Measurements from ENCODE around the gene EVL. TPM values are rescaled to one million over a fixed set of nuclear protein-coding genes. Genes with fewer than 3 reads are reported as not detected.

Gene EVL
- total RNA-seq, 1 experiment from 2014 or later, result 82.9 TPM

DNA sequence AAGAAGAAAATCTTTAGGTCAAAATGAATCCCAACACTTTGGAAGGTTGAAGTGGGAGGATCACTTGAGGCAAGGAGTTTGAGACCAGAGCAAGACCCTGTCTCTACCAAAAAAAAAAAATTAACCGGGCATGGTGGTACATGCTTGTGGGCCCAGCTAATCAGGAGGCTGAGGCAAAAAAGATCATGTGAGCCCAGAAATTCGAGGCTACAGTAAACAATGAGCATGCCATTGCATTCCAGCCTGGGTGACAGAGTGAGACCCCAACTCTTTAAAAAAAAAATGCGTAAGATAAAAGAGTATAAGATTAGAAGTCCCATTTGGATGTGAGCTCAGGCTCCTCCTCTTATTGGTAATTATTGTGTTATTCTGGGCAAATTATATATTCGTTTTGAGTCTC, 30.8 kb upstream of the EVL start:
- Histone ChIP-seq H3K4me1 (ENCODE audit: insufficient read depth, low read length, poor library complexity, severe bottlenecking) (peaks cover 37% of the 10 kb centered on the region), H3K27ac (ENCODE audit: low read depth, low read length, poor library complexity, severe bottlenecking) (no peak overlapping the region), H3K36me3 (ENCODE audit: insufficient read depth, low read length, poor library complexity, severe bottlenecking) (no peaks in the 10 kb centered on the region), H3K27me3 (replicated peaks; ENCODE audit: insufficient read depth, low read depth, low read length, poor library complexity) (no peaks in the 10 kb centered on the region), H3K9me3 (ENCODE audit: low read depth, low read length, poor library complexity, severe bottlenecking) (no peaks in the 10 kb centered on the region), H3K4me3 (ENCODE audit: low read depth, low read length, poor library complexity, severe bottlenecking) (no peak overlapping the region)
- DNase-seq (ENCODE audit: low spot score), result no peak
- BruUV-seq (replicated peaks), result no TSS peak
- intact Hi-C loops (cut with micrococcal nuclease; ENCODE audit: unreplicated experiment), result no loop called here
- ChIA-PET CTCF (no interaction called here), POLR2A (ENCODE audit: low non-redundant PET) (no interaction called here)
- TF ChIP-seq EZH2 (IDR thresholded peaks at IDR 0.05; ENCODE audit: borderline replicate concordance, low read depth, low read length, poor library complexity, severe bottlenecking) (no peak), CTCF (conservative IDR thresholded peaks at IDR 0.05; ENCODE audit: low read depth, low read length) (no peak)

- intact Hi-C loops (cut with micrococcal nuclease; ENCODE audit: unreplicated experiment), result no loop called here
- DNase-seq (ENCODE audit: low spot score), result no peak
- Histone ChIP-seq H3K36me3 (ENCODE audit: insufficient read depth, low read length, poor library complexity, severe bottlenecking) (no peaks in the 10 kb centered on the region), H3K4me3 (ENCODE audit: low read depth, low read length, poor library complexity, severe bottlenecking) (no peak overlapping the region), H3K4me1 (ENCODE audit: insufficient read depth, low read length, poor library complexity, severe bottlenecking) (peaks cover 37% of the 10 kb centered on the region), H3K27ac (ENCODE audit: low read depth, low read length, poor library complexity, severe bottlenecking) (no peak overlapping the region), H3K27me3 (replicated peaks; ENCODE audit: insufficient read depth, low read depth, low read length, poor library complexity) (no peaks in the 10 kb centered on the region), H3K9me3 (ENCODE audit: low read depth, low read length, poor library complexity, severe bottlenecking) (no peaks in the 10 kb centered on the region)
- POLR2A ChIA-PET (ENCODE audit: low non-redundant PET), result no interaction called here
- CTCF ChIA-PET, result no interaction called here
- BruUV-seq (replicated peaks), result no TSS peak
- TF ChIP-seq EZH2 (IDR thresholded peaks at IDR 0.05; ENCODE audit: borderline replicate concordance, low read depth, low read length, poor library complexity, severe bottlenecking), result no peak
- TF ChIP-seq CTCF (conservative IDR thresholded peaks at IDR 0.05; ENCODE audit: low read depth, low read length), result no peak
These were observed 30.2 kb upstream of the EVL start for GRCh38 chr14:100034961-100035500.

DNA sequence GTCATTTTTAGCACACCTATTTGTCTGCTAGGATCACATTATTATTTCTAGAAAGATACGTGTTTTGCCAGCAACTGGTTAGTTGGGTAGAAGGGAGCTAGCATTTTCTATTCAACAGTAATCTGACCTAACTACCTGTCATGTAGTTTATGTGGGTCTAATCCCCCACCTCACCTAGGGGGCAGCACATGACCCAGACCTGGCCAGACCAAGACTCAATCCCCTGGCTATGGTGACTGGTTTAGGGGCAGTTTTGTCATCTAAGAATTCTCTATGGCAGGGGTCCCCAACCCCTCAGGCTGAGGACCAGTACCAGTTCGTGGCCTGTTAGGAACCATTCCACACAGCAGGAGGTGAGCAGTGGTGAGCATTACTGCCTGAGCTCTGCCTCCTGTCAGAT, 29.5 kb upstream of the EVL start:
- H3K4me3 ChIP-seq (ENCODE audit: low read depth, low read length, poor library complexity, severe bottlenecking), result no peak overlapping the region
- H3K27me3 ChIP-seq (replicated peaks; ENCODE audit: insufficient read depth, low read depth, low read length, poor library complexity), result no peaks in the 10 kb centered on the region
- no peaks in the 10 kb centered on the region for H3K36me3 ChIP-seq (ENCODE audit: insufficient read depth, low read length, poor library complexity, severe bottlenecking)
- ChIA-PET POLR2A (ENCODE audit: low non-redundant PET) (no interaction called here), CTCF (no interaction called here)
- H3K27ac ChIP-seq (ENCODE audit: low read depth, low read length, poor library complexity, severe bottlenecking), result no peak overlapping the region
- TF ChIP-seq CTCF (conservative IDR thresholded peaks at IDR 0.05; ENCODE audit: low read depth, low read length) (no peak), EZH2 (IDR thresholded peaks at IDR 0.05; ENCODE audit: borderline replicate concordance, low read depth, low read length, poor library complexity, severe bottlenecking) (no peak)
- no peaks in the 10 kb centered on the region for H3K9me3 ChIP-seq (ENCODE audit: low read depth, low read length, poor library complexity, severe bottlenecking)
- DNase-seq (ENCODE audit: low spot score), result no peak
- BruUV-seq (replicated peaks), result no TSS peak
- intact Hi-C loops (cut with micrococcal nuclease; ENCODE audit: unreplicated experiment), result no loop called here
- peaks cover 30% of the 10 kb centered on the region for H3K4me1 ChIP-seq (ENCODE audit: insufficient read depth, low read length, poor library complexity, severe bottlenecking)
